K562 (cell line): ENCODE measurements around the gene COL1A2. TPM values are rescaled to one million over a fixed set of nuclear protein-coding genes. Genes with fewer than 3 reads are reported as not detected.

Experiments
- ATAC-seq: fragments of 200-7000 bp; cut with Tn5 transposase; 3 replicates; pipeline ENCODE4 v1.9.1; 2020; ENCODE audit warnings: moderate library complexity
- BruUV-seq: library from RNA; stranded (reverse); fragments of 400-500 nt; replicated peaks from 2 replicates; lab custom pipeline; 2021; lab: Mats Ljungman, UMichigan
- CTCF ChIA-PET: fragments of 300-600 bp; formaldehyde crosslinking; extraction: SDS; loops from one replicate; lab custom pipeline; 2021; ENCODE audit warnings: low intra/inter-chr PET ratio; lab: Yijun Ruan, JAX
- POLR2A ChIA-PET: fragments of 300-600, 350-650 bp; sonication (Branson Sonifier 250); formaldehyde crosslinking; extraction: SDS; loops from one replicate; lab custom pipeline; 2021; ENCODE audit warnings: antibody characterized with exemption, inconsistent platforms; lab: Yijun Ruan, JAX
- DNase-seq, 4 experiments: peaks; one replicate each; pipeline versions ENCODE4 v3.0.0 to v3.0.0-alpha.2; 2011 to 2018; ENCODE audit warnings: low spot score in 3 of 4, mixed read lengths in 3 of 4; ENCODE audit errors: extremely low read depth in 1 of 4
- FAIRE-seq: peaks from 2 replicates; lab custom pipeline; 2011; peaks lifted over from hg19 to GRCh38; lab: Jason Lieb, UNC
- H2AFZ ChIP-seq: 2 replicates; pipeline ENCODE4 v1.6.0; 2011; ENCODE audit warnings: low read depth, low read length, control low read depth, inconsistent platforms
- H3K27ac ChIP-seq: fragments of 200-600 bp; 3 replicates; pipeline ENCODE4 v1.8.0; 2011; ENCODE audit warnings: low read depth, mild to moderate bottlenecking, control low read depth, inconsistent platforms, low read length, moderate library complexity, mixed read lengths; ENCODE audit errors: extremely low read depth
- H3K27me3 ChIP-seq, 2 experiments: fragments of 300-600 bp in 1 of 2; 2 replicates in 1 of 2; 3 replicates in 1 of 2; pipeline versions ENCODE4 v1.6.0 to v1.8.0; 2011; ENCODE audit warnings: inconsistent platforms in 2 of 2, low read length in 2 of 2, mild to moderate bottlenecking in 1 of 2, mixed read lengths in 1 of 2, moderate library complexity in 1 of 2; ENCODE audit not compliant: control insufficient read depth in 2 of 2, insufficient read depth in 2 of 2
- H3K36me3 ChIP-seq: fragments of 300-600 bp; 3 replicates; pipeline ENCODE4 v1.8.0; 2011; ENCODE audit warnings: mild to moderate bottlenecking, low read length, inconsistent platforms; ENCODE audit not compliant: control insufficient read depth, insufficient read depth
- H3K4me1 ChIP-seq, 2 experiments: fragments of 200-600 bp in 1 of 2; replicated peaks in 1 of 2; 2 replicates in 1 of 2; 3 replicates in 1 of 2; pipeline versions ENCODE4 v1.5.1 to v1.8.0; 2011; ENCODE audit warnings: inconsistent platforms in 2 of 2, low read length in 2 of 2, mild to moderate bottlenecking in 1 of 2, mixed read lengths in 1 of 2, moderate library complexity in 1 of 2; ENCODE audit not compliant: control insufficient read depth in 2 of 2, insufficient read depth in 2 of 2
- H3K4me2 ChIP-seq: 2 replicates; pipeline ENCODE4 v1.6.1; 2011; ENCODE audit warnings: low read length, control low read depth, inconsistent platforms, mixed read lengths; ENCODE audit not compliant: insufficient read depth
- H3K4me3 ChIP-seq: fragments of 200-600 bp; sonication (generic), shearing (Covaris generic); 2 replicates; pipeline ENCODE4 v1.5.1; 2016; ENCODE audit warnings: control low read depth, inconsistent platforms
- H3K79me2 ChIP-seq: fragments of 200-600 bp; 3 replicates; pipeline ENCODE4 v1.8.0; 2011; ENCODE audit warnings: low read length, inconsistent platforms; ENCODE audit not compliant: control insufficient read depth, insufficient read depth
- H3K9ac ChIP-seq, 2 experiments: 2 replicates each; pipeline versions ENCODE4 v1.6.0 to v1.6.1; 2011; ENCODE audit warnings: low read depth in 2 of 2, low read length in 2 of 2, control low read depth in 1 of 2, inconsistent platforms in 1 of 2, mild to moderate bottlenecking in 1 of 2, mixed read lengths in 1 of 2; ENCODE audit not compliant: insufficient read depth in 1 of 2
- H3K9me1 ChIP-seq: one replicate; pipeline ENCODE4 v1.6.0; 2011; ENCODE audit warnings: inconsistent platforms, mild to moderate bottlenecking, low read length, moderate library complexity; ENCODE audit not compliant: control insufficient read depth, insufficient read depth
- H3K9me3 ChIP-seq: replicated peaks from 2 replicates; pipeline ENCODE4 v1.5.1; 2011; ENCODE audit warnings: low read depth, low read length, inconsistent platforms; ENCODE audit not compliant: control insufficient read depth, insufficient read depth
- H4K20me1 ChIP-seq: replicated peaks from 2 replicates; pipeline ENCODE4 v1.6.1; 2011; ENCODE audit warnings: low read length, inconsistent platforms, mixed read lengths; ENCODE audit not compliant: control insufficient read depth, insufficient read depth
- E2F3 ChIP-seq: fragments of 250-450 bp; sonication (Bioruptor Pico); IDR thresholded peaks from 2 replicates; pipeline ENCODE4 v1.4.0; 2020; ENCODE audit warnings: mild to moderate bottlenecking
- ESRRA ChIP-seq: fragments of 450-650 bp; IDR thresholded peaks from 2 replicates; pipeline ENCODE4 v1.6.1; 2014; ENCODE audit warnings: low read depth, mild to moderate bottlenecking, moderate library complexity, borderline replicate concordance
- ILF3 ChIP-seq: fragments of 450-650 bp; IDR thresholded peaks from 2 replicates; pipeline ENCODE4 v1.6.1; 2018; ENCODE audit warnings: antibody characterized with exemption, mild to moderate bottlenecking, moderate library complexity, borderline replicate concordance
- PHF21A ChIP-seq: fragments of 450-650 bp; IDR thresholded peaks from 2 replicates; pipeline ENCODE4 v1.6.1; 2017; ENCODE audit warnings: low read depth, borderline replicate concordance
- YY1 ChIP-seq, 3 experiments: IDR thresholded peaks; 2 replicates each; pipeline ENCODE4 v1.6.1; 2011; ENCODE audit warnings: low read length in 2 of 3, mild to moderate bottlenecking in 2 of 3, moderate library complexity in 2 of 3, borderline replicate concordance in 1 of 3, control low read depth in 1 of 3, low read depth in 1 of 3; ENCODE audit not compliant: insufficient read depth in 3 of 3, insufficient replicate concordance in 2 of 3, control insufficient read depth in 1 of 3, insufficient read length in 1 of 3; ENCODE audit errors: extremely low read depth in 1 of 3
- ZFP30 ChIP-seq: fragments of 250-450 bp; sonication (Bioruptor Pico); IDR thresholded peaks from 2 replicates; pipeline ENCODE4 v1.8.0; 2022; ENCODE audit warnings: moderate library complexity, mild to moderate bottlenecking, inconsistent platforms, borderline replicate concordance
- ZNF780A ChIP-seq: fragments of 250-450 bp; sonication (Bioruptor Pico); IDR thresholded peaks from 2 replicates; pipeline ENCODE4 v1.5.0; 2021; ENCODE audit warnings: mild to moderate bottlenecking
- WGBS: fragments of 100-300 bp; shearing (Covaris generic); methylation state at CpG from one replicate; pipeline ENCODE4 v1.1.6; 2016; ENCODE audit warnings: low coverage, mixed read lengths; ENCODE audit not compliant: insufficient coverage; ENCODE audit errors: missing lambda C conversion rate; 5-methylcytosine and 5-hydroxymethylcytosine counted together
- in situ Hi-C: fragments of 300-500 bp; cut with MboI; formaldehyde crosslinking; loops from 4 replicates; pipeline ENCODE4 v1.15.0; 2018; ENCODE audit warnings: inconsistent platforms, mixed read lengths
- intact Hi-C: fragments of 100-400 bp; cut with micrococcal nuclease; formaldehyde crosslinking; loops from 2 replicates; pipeline ENCODE4 v1.14.2; 2022
- polyA plus RNA-seq, 8 experiments: library from polyadenylated mRNA; depleted of rRNA in 4 of 8; stranded (reverse) in 5 of 8; unstranded in 3 of 8; fragments of >200 nt; fragmentation: Nextera tagmentation in 2 of 8; fragmentation: Illumina TruSeq in 1 of 8; extraction: Ambion mirVana in 2 of 8; extraction: Trizol in 1 of 8; gene quantifications; 2 replicates each; pipeline versions ENCODE4 v1.2.1 to v1.2.3, GENCODE V29; 2011 to 2014; ENCODE audit warnings: inconsistent platforms in 1 of 8, missing spikeins in 1 of 8
- total RNA-seq, 7 experiments: library from RNA; depleted of rRNA in 6 of 7; stranded (reverse); fragments of >200 nt in 6 of 7; fragmentation: Illumina TruSeq in 2 of 7; extraction: Trizol in 2 of 7; gene quantifications; 2 replicates each; pipeline versions ENCODE4 v1.2.1 to v1.2.3, GENCODE V29; 2011 to 2021; ENCODE audit warnings: low replicate concordance in 1 of 7
- TF ChIP-seq, protein P1 (sequence below): sonication (generic); formaldehyde crosslinking; IDR thresholded peaks from 2 replicates; pipeline ENCODE4 v1.8.1; 2022; ENCODE audit warnings: missing genetic modification reagents

The COL1A2 gene
- total and polyA plus RNA-seq, 9 of the 15 experiments (the other 6 are each of a cell fraction or from before 2014, with no cell fraction given), result 0.94 to 11.6 (median 1.7) TPM

DNA sequence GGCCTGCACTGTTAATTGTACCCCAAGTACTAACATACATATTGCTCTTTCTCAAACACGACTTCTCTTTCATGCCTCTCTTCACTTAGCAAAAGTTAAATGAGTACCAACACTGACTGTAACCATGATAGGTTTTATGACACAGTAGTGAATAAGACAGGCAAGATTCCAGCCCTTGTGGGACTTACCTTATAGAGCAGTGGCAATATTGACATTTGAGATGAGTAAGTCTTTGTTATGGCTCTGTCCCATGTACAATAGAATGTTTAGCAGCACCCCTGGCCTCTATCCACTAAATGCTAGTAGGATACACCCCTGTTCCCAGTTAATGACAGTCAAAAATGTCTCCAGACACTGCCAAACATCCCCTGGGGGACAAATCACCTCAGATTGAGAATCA, 11.9 kb upstream of the COL1A2 start:
- FAIRE-seq, result no peak
- ATAC-seq, result no peak
- no TSS peak for BruUV-seq
- intact Hi-C loops, result no loop called here
- H3K4me2 ChIP-seq, result no peak overlapping the region
- CTCF ChIA-PET, result no interaction called here
- POLR2A ChIA-PET, result no interaction called here
- H3K9ac ChIP-seq, result no peak overlapping the region
- H3K27me3 ChIP-seq, result no peaks in the 10 kb centered on the region
- no peaks in the 10 kb centered on the region for H4K20me1 ChIP-seq
- no peak overlapping the region for H3K4me3 ChIP-seq
- no peaks in the 10 kb centered on the region for H3K9me3 ChIP-seq
- WGBS, result 0% methylated on average over 1 of the region's 1 CpG
- H3K27ac ChIP-seq, result no peak overlapping the region
- H3K9me1 ChIP-seq, result no peaks in the 10 kb centered on the region
- no peaks in the 10 kb centered on the region for H3K4me1 ChIP-seq
- no peak overlapping the region for H2AFZ ChIP-seq
- DNase-seq, result no peak
- in situ Hi-C loops, result no loop called here
- TF ChIP-seq ZFP30 (CRISPR knock-in tag), result no peak
- TF ChIP-seq PHF21A, result no peak
- TF ChIP-seq, protein P1, sequence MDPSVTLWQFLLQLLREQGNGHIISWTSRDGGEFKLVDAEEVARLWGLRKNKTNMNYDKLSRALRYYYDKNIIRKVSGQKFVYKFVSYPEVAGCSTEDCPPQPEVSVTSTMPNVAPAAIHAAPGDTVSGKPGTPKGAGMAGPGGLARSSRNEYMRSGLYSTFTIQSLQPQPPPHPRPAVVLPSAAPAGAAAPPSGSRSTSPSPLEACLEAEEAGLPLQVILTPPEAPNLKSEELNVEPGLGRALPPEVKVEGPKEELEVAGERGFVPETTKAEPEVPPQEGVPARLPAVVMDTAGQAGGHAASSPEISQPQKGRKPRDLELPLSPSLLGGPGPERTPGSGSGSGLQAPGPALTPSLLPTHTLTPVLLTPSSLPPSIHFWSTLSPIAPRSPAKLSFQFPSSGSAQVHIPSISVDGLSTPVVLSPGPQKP (CRISPR knock-in tag), result no peak
- no peak for TF ChIP-seq ESRRA
- no peak for TF ChIP-seq YY1 (IDR thresholded peaks at IDR 0.05; ENCODE audit: borderline replicate concordance in 1 of 3, control insufficient read depth in 1 of 3, extremely low read depth in 1 of 3, insufficient read depth in 3 of 3, insufficient read length in 1 of 3, insufficient replicate concordance in 2 of 3, low read depth in 1 of 3, low read length in 2 of 3)
- no peak for TF ChIP-seq ZNF780A (CRISPR knock-in tag)
- TF ChIP-seq E2F3 (CRISPR knock-in tag), result no peak
- no peak for TF ChIP-seq ILF3
- TF ChIP-seq, all 486 proteins: peak for 0
- Histone ChIP-seq H3K36me3 (no peaks in the 10 kb centered on the region), H3K79me2 (no peaks in the 10 kb centered on the region)
